ENCODE results near the gene TBC1D20.
A peak's percentile ranks its signal among the peaks of the same experiment; 100 is the strongest.

TBC1D20 gene

GRCh38 chr20:444117-444516 is 18.2 kb downstream of the TBC1D20 start:
- in situ Hi-C loops (cut with HindIII; ENCODE audit: low pct_ligation_motif_present, low pct_unique_long_range_greater_than_20kb, low sequenced_read_pairs), result no loop called here
- DNase-seq, result no peak

- no peak for DNase-seq
- in situ Hi-C loops (cut with HindIII; ENCODE audit: low pct_ligation_motif_present, low pct_unique_long_range_greater_than_20kb, low sequenced_read_pairs), result no loop called here
Observed at GRCh38 chr20:443223-443775, 19.0 kb downstream of the TBC1D20 start.

GRCh38 chr20:440636-441035 is 21.7 kb downstream of the TBC1D20 start:
- DNase-seq, result no peak
- in situ Hi-C loops (cut with HindIII; ENCODE audit: low pct_ligation_motif_present, low pct_unique_long_range_greater_than_20kb, low sequenced_read_pairs), result no loop called here

GRCh38 chr20:440148-440547 is 22.2 kb downstream of the TBC1D20 start:
- no peak for DNase-seq
- in situ Hi-C loops (cut with HindIII; ENCODE audit: low pct_ligation_motif_present, low pct_unique_long_range_greater_than_20kb, low sequenced_read_pairs), result no loop called here

GRCh38 chr20:438571-439469 is 23.5 kb downstream of the TBC1D20 start:
- in situ Hi-C loops (cut with HindIII; ENCODE audit: low pct_ligation_motif_present, low pct_unique_long_range_greater_than_20kb, low sequenced_read_pairs), result no loop called here
- no peak for DNase-seq

- no peak for DNase-seq
Observed at GRCh38 chr20:437787-438486, 24.4 kb downstream of the TBC1D20 start.

GRCh38 chr20:436476-436875 is 25.9 kb downstream of the TBC1D20 start:
- no peak for DNase-seq
- in situ Hi-C loops (cut with HindIII; ENCODE audit: low pct_ligation_motif_present, low pct_unique_long_range_greater_than_20kb, low sequenced_read_pairs), result no loop called here

More at GRCh38 chr20:437787-438486, 24.4 kb downstream of the TBC1D20 start:
- in situ Hi-C loops (cut with HindIII; ENCODE audit: low pct_ligation_motif_present, low pct_unique_long_range_greater_than_20kb, low sequenced_read_pairs), result no loop called here

GRCh38 chr20:435558-435957 is 26.8 kb downstream of the TBC1D20 start:
- in situ Hi-C loops (cut with HindIII; ENCODE audit: low pct_ligation_motif_present, low pct_unique_long_range_greater_than_20kb, low sequenced_read_pairs), result no loop called here
- no peak for DNase-seq

- in situ Hi-C loops (cut with HindIII; ENCODE audit: low pct_ligation_motif_present, low pct_unique_long_range_greater_than_20kb, low sequenced_read_pairs), result no loop called here
- no peak for DNase-seq
Observed at GRCh38 chr20:434661-435419, 27.5 kb downstream of the TBC1D20 start.

- DNase-seq, result no peak
- in situ Hi-C loops (cut with HindIII; ENCODE audit: low pct_ligation_motif_present, low pct_unique_long_range_greater_than_20kb, low sequenced_read_pairs), result no loop called here
Observed at GRCh38 chr20:434221-434620, 28.1 kb downstream of the TBC1D20 start.

GRCh38 chr20:433300-433975 is 28.9 kb downstream of the TBC1D20 start:
- DNase-seq, result peak; percentile 74
- in situ Hi-C loops (cut with HindIII; ENCODE audit: low pct_ligation_motif_present, low pct_unique_long_range_greater_than_20kb, low sequenced_read_pairs), result no loop called here

- no peak for DNase-seq
- in situ Hi-C loops (cut with HindIII; ENCODE audit: low pct_ligation_motif_present, low pct_unique_long_range_greater_than_20kb, low sequenced_read_pairs), result no loop called here
Observed at GRCh38 chr20:432677-433299, 29.5 kb downstream of the TBC1D20 start.

- no peak for DNase-seq
- in situ Hi-C loops (cut with HindIII; ENCODE audit: low pct_ligation_motif_present, low pct_unique_long_range_greater_than_20kb, low sequenced_read_pairs), result no loop called here
Observed at GRCh38 chr20:432208-432607, 30.1 kb downstream of the TBC1D20 start.

GRCh38 chr20:431012-431904 is 31.1 kb downstream of the TBC1D20 start:
- peak; percentile 83 for DNase-seq
- in situ Hi-C loops (cut with HindIII; ENCODE audit: low pct_ligation_motif_present, low pct_unique_long_range_greater_than_20kb, low sequenced_read_pairs), result no loop called here

- no peak for DNase-seq
- in situ Hi-C loops (cut with HindIII; ENCODE audit: low pct_ligation_motif_present, low pct_unique_long_range_greater_than_20kb, low sequenced_read_pairs), result no loop called here
Observed at GRCh38 chr20:430091-430999, 32.0 kb downstream of the TBC1D20 start.

GRCh38 chr20:428658-429200 is 33.6 kb downstream of the TBC1D20 start:
- in situ Hi-C loops (cut with HindIII; ENCODE audit: low pct_ligation_motif_present, low pct_unique_long_range_greater_than_20kb, low sequenced_read_pairs), result no loop called here
- no peak for DNase-seq
